HCT116 (cell line): ENCODE data around the gene FCER2. TPM values are rescaled to one million over a fixed set of nuclear protein-coding genes. Genes with fewer than 3 reads are reported as not detected.

ENCODE experiments used
- ATAC-seq: fragments of 200-7000 bp; cut with Tn5 transposase; 2 replicates; pipeline ENCODE4 v1.9.1; 2020; ENCODE audit warnings: mild to moderate bottlenecking, moderate library complexity
- BruUV-seq: library from RNA; stranded (reverse); fragments of 400-500 nt; replicated peaks from 2 replicates; lab custom pipeline; 2021; lab: Mats Ljungman, UMichigan
- CTCF ChIA-PET: fragments of 300-600 bp; sonication (Branson Sonifier 250); formaldehyde crosslinking; loops from one replicate; lab custom pipeline; 2021; ENCODE audit warnings: antibody characterized with exemption; lab: Charles Lee
- POLR2A ChIA-PET: fragments of 300-600, 350-600 bp; sonication (Branson Sonifier 250); formaldehyde crosslinking; loops from one replicate; lab custom pipeline; 2021; ENCODE audit warnings: antibody characterized with exemption; lab: Charles Lee
- RAD21 ChIA-PET, 2 experiments: fragments of 300-600 bp; sonication (Branson Sonifier 250); formaldehyde crosslinking; loops; one replicate each; lab custom pipeline; 2023; ENCODE audit warnings: low total read pairs in 2 of 2; ENCODE audit not compliant: uncharacterized antibody in 2 of 2, unreplicated experiment in 2 of 2, low non-redundant PET in 1 of 2; lab: Charles Lee
- DNase-seq: peaks from one replicate; pipeline ENCODE4 v3.0.0-alpha.2; 2010; ENCODE audit warnings: low read depth, low spot score
- H2AFZ ChIP-seq: fragments of 200-600 bp; shearing (Covaris generic), sonication (generic); 2 replicates; pipeline ENCODE4 v1.6.1; 2017; ENCODE audit warnings: low read depth, mixed run types, mixed read lengths, antibody characterized with exemption, low read length; ENCODE audit not compliant: poor library complexity, severe bottlenecking
- H3K27ac ChIP-seq: 2 replicates; pipeline ENCODE4 v1.5.1; 2012; ENCODE audit warnings: low read depth, low read length
- H3K27me3 ChIP-seq: fragments of 200-600 bp; sonication (generic); 2 replicates; pipeline ENCODE4 v1.6.1; 2016; ENCODE audit warnings: mixed run types, low read length, mixed read lengths; ENCODE audit not compliant: insufficient read depth
- H3K36me3 ChIP-seq, 2 experiments: fragments of 200-500 bp in 1 of 2; fragments of 200-600 bp in 1 of 2; sonication (Bioruptor generic) in 1 of 2; sonication (generic) in 1 of 2; 2 replicates each; pipeline versions ENCODE4 v1.5.1 to v1.6.1; 2014 to 2016; ENCODE audit warnings: low read length in 2 of 2, inconsistent platforms in 1 of 2, mixed read lengths in 1 of 2, mixed run types in 1 of 2; ENCODE audit not compliant: insufficient read depth in 2 of 2, control insufficient read depth in 1 of 2
- H3K4me1 ChIP-seq, 2 experiments: fragments of 200-600 bp in 1 of 2; sonication (generic) in 1 of 2; 2 replicates each; pipeline versions ENCODE4 v1.5.1 to v1.6.1; 2012 to 2017; ENCODE audit warnings: low read length in 2 of 2, inconsistent platforms in 1 of 2, mild to moderate bottlenecking in 1 of 2, mixed read lengths in 1 of 2, mixed run types in 1 of 2, moderate library complexity in 1 of 2; ENCODE audit not compliant: insufficient read depth in 2 of 2, control insufficient read depth in 1 of 2
- H3K4me2 ChIP-seq: fragments of 200-600 bp; sonication (generic); 2 replicates; pipeline ENCODE4 v1.6.1; 2017; ENCODE audit warnings: mixed run types, low read length, mixed read lengths
- H3K4me3 ChIP-seq, 2 experiments: fragments of 200-600 bp in 1 of 2; sonication (generic) in 1 of 2; replicated peaks in 1 of 2; 2 replicates each; pipeline ENCODE4 v1.5.1; 2011 to 2016; ENCODE audit warnings: low read length in 2 of 2, control low read depth in 1 of 2, low read depth in 1 of 2, mild to moderate bottlenecking in 1 of 2, mixed read lengths in 1 of 2, mixed run types in 1 of 2
- H3K79me2 ChIP-seq: fragments of 200-600 bp; sonication (generic); 2 replicates; pipeline ENCODE4 v1.6.1; 2017; ENCODE audit warnings: mild to moderate bottlenecking, mixed run types, low read length, moderate library complexity, mixed read lengths; ENCODE audit not compliant: insufficient read depth
- H3K9ac ChIP-seq: fragments of 200-600 bp; sonication (generic); 2 replicates; pipeline ENCODE4 v1.6.1; 2016; ENCODE audit warnings: low read length, mixed read lengths
- H3K9me2 ChIP-seq: fragments of 200-600 bp; sonication (generic), shearing (Covaris generic); 2 replicates; pipeline ENCODE4 v1.6.1; 2017; ENCODE audit warnings: mixed run types, mild to moderate bottlenecking, moderate library complexity; ENCODE audit not compliant: insufficient read depth
- H3K9me3 ChIP-seq, 2 experiments: fragments of 200-500 bp in 1 of 2; fragments of 200-600 bp in 1 of 2; sonication (Bioruptor generic) in 1 of 2; sonication (generic) in 1 of 2; 2 replicates each; pipeline ENCODE4 v1.6.1; 2014 to 2017; ENCODE audit warnings: low read length in 2 of 2, mixed read lengths in 2 of 2, inconsistent platforms in 1 of 2, low read depth in 1 of 2, mild to moderate bottlenecking in 1 of 2, mixed run types in 1 of 2, moderate library complexity in 1 of 2; ENCODE audit not compliant: control insufficient read depth in 1 of 2, insufficient read depth in 1 of 2
- H4K20me1 ChIP-seq: fragments of 200-600 bp; sonication (generic), shearing (Covaris generic); 2 replicates; pipeline ENCODE4 v1.6.1; 2017; ENCODE audit warnings: mixed run types, mild to moderate bottlenecking, moderate library complexity; ENCODE audit not compliant: insufficient read depth
- ATF3 ChIP-seq: IDR thresholded peaks from 2 replicates; pipeline ENCODE4 v1.6.1; 2012
- CBX3 ChIP-seq: IDR thresholded peaks from 2 replicates; pipeline ENCODE4 v1.6.1; 2012; ENCODE audit warnings: low read depth
- CEBPB ChIP-seq: IDR thresholded peaks from 2 replicates; pipeline ENCODE4 v1.6.1; 2012; ENCODE audit warnings: low read depth
- CTCF ChIP-seq, 3 experiments: fragments of 200-600 bp in 1 of 3; sonication (generic) in 1 of 3; IDR thresholded peaks in 2 of 3; conservative IDR thresholded peaks in 1 of 3; 2 replicates each; pipeline ENCODE4 v1.5.1; 2012 to 2017; ENCODE audit warnings: low read depth in 2 of 3, low read length in 2 of 3, antibody characterized with exemption in 1 of 3, borderline replicate concordance in 1 of 3, control low read depth in 1 of 3, mild to moderate bottlenecking in 1 of 3, mixed read lengths in 1 of 3, mixed run types in 1 of 3, moderate library complexity in 1 of 3; ENCODE audit not compliant: insufficient read depth in 1 of 3
- ELF1 ChIP-seq: IDR thresholded peaks from 2 replicates; pipeline ENCODE4 v1.6.1; 2012; ENCODE audit warnings: low read depth, borderline replicate concordance
- EZH2 ChIP-seq: fragments of 200-600 bp; sonication (generic); IDR thresholded peaks from 2 replicates; pipeline ENCODE4 v1.6.1; 2017; ENCODE audit warnings: antibody characterized with exemption, mixed run types
- EZH2phosphoT487 ChIP-seq: fragments of 200-600 bp; IDR thresholded peaks from 2 replicates; pipeline ENCODE4 v1.6.1; 2018; ENCODE audit warnings: antibody characterized with exemption, borderline replicate concordance
- FOSL1 ChIP-seq: IDR thresholded peaks from 2 replicates; pipeline ENCODE4 v1.6.1; 2012; ENCODE audit warnings: low read depth
- POLR2A ChIP-seq: IDR thresholded peaks from 2 replicates; pipeline ENCODE4 v1.7.0; 2011; ENCODE audit warnings: borderline replicate concordance; ENCODE audit not compliant: insufficient read depth, insufficient read length; ENCODE audit errors: extremely low read depth
- REST ChIP-seq: IDR thresholded peaks from 2 replicates; pipeline ENCODE4 v1.6.1; 2012; ENCODE audit warnings: low read depth
- SIN3A ChIP-seq: IDR thresholded peaks from 2 replicates; pipeline ENCODE4 v1.6.1; 2012; ENCODE audit warnings: low read depth
- SP1 ChIP-seq: IDR thresholded peaks from 2 replicates; pipeline ENCODE4 v1.6.1; 2012; ENCODE audit warnings: low read depth
- TCF7L2 ChIP-seq: IDR thresholded peaks from 2 replicates; pipeline ENCODE4 v1.7.0; 2011; ENCODE audit warnings: borderline replicate concordance, inconsistent platforms; ENCODE audit not compliant: insufficient read depth, insufficient read length; ENCODE audit errors: extremely low read depth
- ZBTB33 ChIP-seq: IDR thresholded peaks from 2 replicates; pipeline ENCODE4 v1.6.1; 2011; ENCODE audit warnings: mild to moderate bottlenecking, low read length, moderate library complexity; ENCODE audit not compliant: insufficient replicate concordance; ENCODE audit errors: extremely low read depth
- ZFX ChIP-seq: fragments of 450-650 bp; IDR thresholded peaks from 2 replicates; pipeline ENCODE4 v1.6.1; 2017
- ZNF274 ChIP-seq: fragments of 200-500 bp; sonication (Bioruptor generic); IDR thresholded peaks from 2 replicates; pipeline ENCODE4 v1.6.1; 2014; ENCODE audit warnings: mild to moderate bottlenecking, low read depth, low read length, inconsistent platforms
- intact Hi-C: fragments of 100-400 bp; cut with micrococcal nuclease; formaldehyde crosslinking; loops from 2 replicates; pipeline ENCODE4 v1.10.0; 2022
- total RNA-seq: library from RNA; stranded (reverse); gene quantifications from one replicate; pipeline ENCODE4 v1.2.1, GENCODE V29; 2021; ENCODE audit not compliant: unreplicated experiment

Gene FCER2
- total RNA-seq, 1 experiment from 2014 or later = 0.20 TPM

GRCh38 chr19:7661744-7662538 lies 40.0 kb downstream of the FCER2 start:
- Histone ChIP-seq H4K20me1 (no peaks in the 10 kb centered on the region), H3K4me2 (no peak overlapping the region), H3K27me3 (no peaks in the 10 kb centered on the region), H3K9ac (no peak overlapping the region), H2AFZ (no peak overlapping the region), H3K79me2 (no peaks in the 10 kb centered on the region), H3K9me3 (no peaks in the 10 kb centered on the region), H3K9me2 (no peaks in the 10 kb centered on the region), H3K36me3 (no peaks in the 10 kb centered on the region), H3K4me3 (no peak overlapping the region), H3K27ac (no peak overlapping the region), H3K4me1 (no peaks in the 10 kb centered on the region)
- no TSS peak for BruUV-seq
- no peak for TF ChIP-seq SP1
- no peak for TF ChIP-seq CTCF (IDR thresholded peaks at IDR 0.05 in 2 of 3, conservative IDR thresholded peaks at IDR 0.05 in 1 of 3; ENCODE audit: borderline replicate concordance in 1 of 3, insufficient read depth in 1 of 3, low read depth in 2 of 3, low read length in 2 of 3)
- TF ChIP-seq ZNF274 = no peak
- no peak for TF ChIP-seq POLR2A
- no peak for TF ChIP-seq ATF3
- TF ChIP-seq EZH2 = no peak
- TF ChIP-seq ZFX = no peak
- no peak for TF ChIP-seq EZH2phosphoT487
- TF ChIP-seq ELF1 = no peak
- TF ChIP-seq TCF7L2 = no peak
- no peak for TF ChIP-seq CBX3
- no peak for TF ChIP-seq SIN3A
- no peak for TF ChIP-seq CEBPB
- TF ChIP-seq FOSL1 = no peak
- TF ChIP-seq REST = no peak
- no peak for TF ChIP-seq ZBTB33
- no peak for ATAC-seq
- ChIA-PET POLR2A (no interaction called here), RAD21 (no interaction called here), CTCF (interaction anchor here (1.2 to 1.3 kb wide), 2 partner anchors 10 to 19 kb away, joined by 3 to 4 read pairs; partner anchors contain the start of gene TRAPPC5)
- intact Hi-C loops = no loop called here
- DNase-seq = no peak
